Heart right ventricle (tissue), 16 donors: Measurements from ENCODE around the gene PRPS1. TPM values are rescaled to one million over a fixed set of nuclear protein-coding genes. Genes with fewer than 3 reads are reported as not detected.

Experiments used
- ATAC-seq, 8 donors: fragments of 200-7000 bp; cut with Tn5 transposase; one replicate each; pipeline ENCODE4 v1.9.1; 2020; ENCODE audit warnings: mild to moderate bottlenecking in 8 of 8, moderate library complexity in 8 of 8, moderate number of reproducible peaks in 1 of 8
- DNase-seq, 2 donors: peaks; one replicate each; pipeline ENCODE4 v3.0.0-alpha.2; 2020
- H3K27ac ChIP-seq, 10 donors: fragments of 200-600 bp; sonication (generic) in 2 of 10; one replicate each; pipeline versions ENCODE4 v1.5.0 to v1.8.0; 2020 to 2022; ENCODE audit warnings: mild to moderate bottlenecking in 3 of 10
- H3K27me3 ChIP-seq, 7 donors: fragments of 200-600 bp; one replicate each; pipeline ENCODE4 v1.8.0; 2021 to 2022; ENCODE audit warnings: mild to moderate bottlenecking in 2 of 7
- H3K36me3 ChIP-seq, 9 donors: fragments of 200-600 bp; sonication (generic) in 1 of 9; one replicate each; pipeline versions ENCODE4 v1.5.0 to v1.8.0; 2020 to 2022; ENCODE audit warnings: mild to moderate bottlenecking in 2 of 9
- H3K4me1 ChIP-seq, 9 donors: fragments of 200-600 bp; sonication (generic) in 1 of 9; one replicate each; pipeline versions ENCODE4 v1.5.0 to v1.8.0; 2020 to 2022; ENCODE audit warnings: mild to moderate bottlenecking in 4 of 9
- H3K4me3 ChIP-seq, 10 donors: fragments of 200-600 bp; sonication (generic) in 2 of 10; one replicate each; pipeline versions ENCODE4 v1.5.0 to v1.8.0; 2020 to 2022; ENCODE audit warnings: mild to moderate bottlenecking in 7 of 10, moderate library complexity in 2 of 10
- H3K9me3 ChIP-seq, 11 donors: fragments of 200-600 bp in 10 of 11; sonication (generic) in 2 of 11; one replicate each; pipeline versions ENCODE4 v1.5.0 to v1.8.0; 2013 to 2022; ENCODE audit warnings: mild to moderate bottlenecking in 2 of 11, control low read depth in 1 of 11, moderate library complexity in 1 of 11
- CTCF ChIP-seq, 9 donors: fragments of 200-600 bp; sonication (generic) in 2 of 9; IDR thresholded peaks; one replicate each; pipeline versions ENCODE4 v1.5.0 to v1.8.0; 2021 to 2022; ENCODE audit warnings: antibody characterized with exemption in 9 of 9, mild to moderate bottlenecking in 5 of 9, moderate library complexity in 1 of 9
- WGBS, 2 donors: extraction: QIAGEN DNeasy Blood & Tissue Kit; methylation state at CpG; one replicate each; pipeline ENCODE4 v1.1.7; 2013; ENCODE audit warnings: inconsistent platforms in 1 of 2; 5-methylcytosine and 5-hydroxymethylcytosine counted together
- intact Hi-C, 10 donors: fragments of 100-400 bp; cut with DNase I; formaldehyde crosslinking; loops; one replicate each; pipeline versions ENCODE4 v1.11.1 to v1.14.2; 2022
- polyA plus RNA-seq, 2 donors: library from polyadenylated mRNA; stranded (reverse); fragments of 200-250 nt; gene quantifications; one replicate each; pipeline ENCODE4 v1.2.3, GENCODE V29; 2013
- total RNA-seq, 10 donors: library from RNA; stranded (reverse); fragmentation: NEBNext Ultra II Directional in 3 of 10; extraction: Animal tissue kit (Norgen Biotek cat#: 25700) in 3 of 10; gene quantifications; one replicate each; pipeline versions ENCODE4 v1.2.1 to v1.2.4, GENCODE V29; 2021 to 2023
- donor health status: Arrhythmogenic right ventricular cardiomyopathy.
- donor health status: ischemic (EF 13 %, LVEDD 7.1; RV severe dilation, severe dysfunction).
- donor health status: healthy with polysubstance abuse.
- donor health status: DM: no; HTN: yes; CAD: no.
- donor health status: DM: no; HTN: no; CAD: no.
- donor health status: ischemic (EF 25% LVEDD 6.9; RV normal size, moderate dysfunction).
- donor health status: ischemic (EF 25% LVEDD 5.7; RV mildly dilated, moderate dysfunction).
- donor health status: healthy.
- donor health status: DM: yes; HTN: yes; CAD: no.
- donor health status: Ischemic cardiomyopathy.
- donor health status: ischemic (EF 35%, LVEDD 5.7; RV mildly dilated, moderate dysfunction).
- donor health status: nonischemic (EF 11% LVEDD 7.7; RV severe dilation, severe dysfunction).
- donor health status: DM: yes; HTN: yes; CAD: no.
- donor health status: PGD.
- donor health status: ischemic (EF 29% LVEDD 5.4; RV normal size, mild dysfunction).
- donor health status: nonischemic (EF 23%, LVEDD 6.1; RV moderate dilation, normal function).

The PRPS1 gene
- total and polyA plus RNA-seq, 12 donors, result 4.9 to 31.6 (median 27.0) TPM

GRCh38 chrX:107658660-107659059, 30.4 kb downstream of the PRPS1 start:
- DNase-seq, result no peak
- ATAC-seq, result no peak
- H3K9me3 ChIP-seq, result no peaks in the 10 kb centered on the region
- H3K4me1 ChIP-seq, result peaks cover 0 to 28% (median 0%) of the 10 kb centered on the region in 9 donors
- H3K4me3 ChIP-seq, result no peak overlapping the region
- intact Hi-C loops, result loop anchor here (1.0 to 10.0 kb wide), 5 partner anchors 118 to 236 kb away; partner anchors contain the start of genes NCBP2L (in 7 of the 10) and TSC22D3 (in 3 of the 10)
- no peak overlapping the region for H3K27ac ChIP-seq
- 81 to 91% methylated on average over 4 to 5 of the region's 5 CpGs for WGBS, 2 donors
- no peak for TF ChIP-seq CTCF (IDR thresholded peaks at IDR 0.05)
- H3K27me3 ChIP-seq, result peaks cover 0 to 35% (median 0%) of the 10 kb centered on the region in 7 donors
- no peaks in the 10 kb centered on the region for H3K36me3 ChIP-seq

- Histone ChIP-seq H3K27me3 (peaks cover 0 to 39% (median 0%) of the 10 kb centered on the region in 7 donors), H3K4me1 (peaks cover 0 to 28% (median 0%) of the 10 kb centered on the region in 9 donors), H3K4me3 (no peak overlapping the region), H3K36me3 (no peaks in the 10 kb centered on the region), H3K27ac (no peak overlapping the region), H3K9me3 (no peaks in the 10 kb centered on the region)
- TF ChIP-seq CTCF (IDR thresholded peaks at IDR 0.05), result no peak
- ATAC-seq, result no peak
- intact Hi-C loops, result loop anchor here (1.0 to 10.0 kb wide), 5 partner anchors 118 to 236 kb away; partner anchors contain the start of genes NCBP2L (in 7 of the 10) and TSC22D3 (in 3 of the 10)
- DNase-seq, result no peak
- 49 to 57% methylated on average over 3 to 4 of the region's 4 CpGs for WGBS, 2 donors
Measured at GRCh38 chrX:107659286-107659685, 31.0 kb downstream of the PRPS1 start.

GRCh38 chrX:107659768-107660167, 31.5 kb downstream of the PRPS1 start:
- no peak for DNase-seq
- ATAC-seq, result peak in 4 of 8 donors; percentile 16 to 71 (median 50)
- intact Hi-C loops, result loop anchor here (1.0 to 10.0 kb wide), 5 partner anchors 117 to 235 kb away; partner anchors contain the start of genes NCBP2L (in 9 of the 10) and TSC22D3 (in 5 of the 10)
- WGBS, 2 donors, result 61 to 79% methylated on average over 1 of the region's 1 CpG
- Histone ChIP-seq H3K27me3 (peaks cover 0 to 41% (median 0%) of the 10 kb centered on the region in 7 donors), H3K27ac (no peak overlapping the region), H3K4me3 (no peak overlapping the region), H3K4me1 (peaks cover 0 to 27% (median 0%) of the 10 kb centered on the region in 9 donors), H3K36me3 (no peaks in the 10 kb centered on the region), H3K9me3 (no peaks in the 10 kb centered on the region)
- peak; percentile 26 to 75 (median 70) for TF ChIP-seq CTCF (IDR thresholded peaks at IDR 0.05)

GRCh38 chrX:107662145-107662544, 33.8 kb downstream of the PRPS1 start:
- Histone ChIP-seq H3K27ac (peak overlapping the region in 1 of 10 donors; percentile 26), H3K9me3 (no peaks in the 10 kb centered on the region), H3K27me3 (peaks cover 0 to 45% (median 0%) of the 10 kb centered on the region in 7 donors), H3K4me3 (no peak overlapping the region), H3K4me1 (peaks cover 0 to 19% (median 0%) of the 10 kb centered on the region in 9 donors), H3K36me3 (no peaks in the 10 kb centered on the region)
- 28 to 32% methylated on average over 3 of the region's 3 CpGs for WGBS, 2 donors
- no peak for TF ChIP-seq CTCF (IDR thresholded peaks at IDR 0.05)
- intact Hi-C loops, result loop anchor here in 5 of 10 donors (5.0 to 10.0 kb wide), 2 partner anchors 115 to 233 kb away; partner anchors contain the start of genes NCBP2L (in 2 of the 5) and TSC22D3 (in 2 of the 5)
- no peak for ATAC-seq
- no peak for DNase-seq
